HG02610 (cell line): ENCODE data around the gene FAM90A1.
"Not testable (repeated sequence)": the region's sequence is repeated elsewhere in the genome, so short reads cannot be mapped to it uniquely, and the experiment has no call there.

Experiments used
- ATAC-seq: cut with Tn5 transposase; IDR thresholded peaks from one replicate; pipeline ENCODE4 v1.9.1; 2021; ENCODE audit warnings: mild to moderate bottlenecking, moderate library complexity; ENCODE audit not compliant: unreplicated experiment

FAM90A1 gene

GRCh38 chr12:8233935-8234495, 6.6 kb upstream of the FAM90A1 start:
- ATAC-seq, result not testable (repeated sequence)

GRCh38 chr12:8233300-8233855, 6.0 kb upstream of the FAM90A1 start:
- not testable (repeated sequence) for ATAC-seq

GRCh38 chr12:8231666-8232608, 4.5 kb upstream of the FAM90A1 start:
- ATAC-seq, result not testable (repeated sequence)

- ATAC-seq, result not testable (repeated sequence)
These were observed 3.6 kb upstream of the FAM90A1 start for GRCh38 chr12:8231049-8231448.

- not testable (repeated sequence) for ATAC-seq
These were observed 2.1 kb upstream of the FAM90A1 start for GRCh38 chr12:8229486-8229885.

GRCh38 chr12:8228607-8229006, 1.2 kb upstream of the FAM90A1 start:
- not testable (repeated sequence) for ATAC-seq

- ATAC-seq, result not testable (repeated sequence)
These were observed 287 bp upstream of the FAM90A1 start for GRCh38 chr12:8227732-8228077.

- ATAC-seq, result no peak
These were observed 1.1 kb downstream of the FAM90A1 start for GRCh38 chr12:8226355-8226754.

- ATAC-seq, result not testable (repeated sequence)
These were observed 2.6 kb downstream of the FAM90A1 start for GRCh38 chr12:8224782-8225181.

- ATAC-seq, result not testable (repeated sequence)
These were observed 3.8 kb downstream of the FAM90A1 start for GRCh38 chr12:8223646-8224045.

GRCh38 chr12:8222303-8222702, 5.1 kb downstream of the FAM90A1 start:
- not testable (repeated sequence) for ATAC-seq

- not testable (repeated sequence) for ATAC-seq
These were observed 5.6 kb downstream of the FAM90A1 start for GRCh38 chr12:8221844-8222243.

GRCh38 chr12:8221375-8221774, 6.0 kb downstream of the FAM90A1 start:
- ATAC-seq, result not testable (repeated sequence)

GRCh38 chr12:8218711-8219382, 8.6 kb downstream of the FAM90A1 start:
- not testable (repeated sequence) for ATAC-seq

- not testable (repeated sequence) for ATAC-seq
These were observed 29.6 kb downstream of the FAM90A1 start for GRCh38 chr12:8197685-8198308.

GRCh38 chr12:8188088-8188487, 39.3 kb downstream of the FAM90A1 start:
- ATAC-seq, result not testable (repeated sequence)

- ATAC-seq, result not testable (repeated sequence)
These were observed 43.2 kb downstream of the FAM90A1 start for GRCh38 chr12:8184206-8184605.

- ATAC-seq, result not testable (repeated sequence)
These were observed 44.1 kb downstream of the FAM90A1 start for GRCh38 chr12:8183346-8183745.

GRCh38 chr12:8182923-8183322, 44.5 kb downstream of the FAM90A1 start:
- not testable (repeated sequence) for ATAC-seq

GRCh38 chr12:8181271-8181670, 46.1 kb downstream of the FAM90A1 start:
- not testable (repeated sequence) for ATAC-seq
